ENCODE results near the gene IRF6. TPM values are rescaled to one million over a fixed set of nuclear protein-coding genes. Genes with fewer than 3 reads are reported as not detected.

The IRF6 gene
- total and polyA plus RNA-seq, 2 of the 8 experiments (the other 6 are each of a cell fraction or from before 2014, with no cell fraction given), result 9.6 to 13.4 TPM

- Histone ChIP-seq H4K20me1 (replicated peaks in 1 of 2; ENCODE audit: control insufficient read depth in 1 of 2, insufficient read depth in 2 of 2, low read length in 2 of 2) (no peaks in the 10 kb centered on the region), H3K56ac (replicated peaks; ENCODE audit: insufficient read length, low read depth, low read length) (no peak overlapping the region), H3K79me2 (ENCODE audit: control insufficient read depth in 1 of 2, insufficient read depth in 2 of 2, low read length in 2 of 2) (no peaks in the 10 kb centered on the region), H4K8ac (ENCODE audit: extremely low read depth, insufficient read depth, low read length) (no peak overlapping the region), H2BK5ac (ENCODE audit: low read depth, low read length) (no peak overlapping the region), H2AFZ (ENCODE audit: low read length) (no peak overlapping the region), H2BK15ac (ENCODE audit: low read length) (no peak overlapping the region), H2BK120ac (replicated peaks; ENCODE audit: low read depth, low read length) (no peak overlapping the region), H3K27me3 (replicated peaks in 1 of 4; ENCODE audit: control insufficient read depth in 3 of 4, extremely low read depth in 1 of 4, insufficient read depth in 3 of 4, low read length in 3 of 4) (no peaks in the 10 kb centered on the region; a peak in 1 of 7 replicates), H3K36me3 (ENCODE audit: control insufficient read depth in 2 of 4, insufficient read depth in 4 of 4, low read length in 3 of 4) (no peaks in the 10 kb centered on the region), H2AK5ac (ENCODE audit: low read depth, low read length) (no peak overlapping the region), H3K9ac (replicated peaks in 1 of 4; ENCODE audit: extremely low read depth in 1 of 4, low read depth in 3 of 4, low read length in 3 of 4) (no peak overlapping the region), H2BK20ac (ENCODE audit: low read length) (no peak overlapping the region), H3K4me2 (ENCODE audit: insufficient read depth in 1 of 2, low read depth in 2 of 2, low read length in 2 of 2) (no peak overlapping the region), H3K4ac (replicated peaks; ENCODE audit: insufficient read length, low read depth, low read length) (no peak overlapping the region), H3K27ac (ENCODE audit: low read depth, low read length) (no peak overlapping the region), H3K23ac (ENCODE audit: insufficient read length) (no peak overlapping the region), H3K79me1 (ENCODE audit: low read depth, low read length) (no peaks in the 10 kb centered on the region), H3K9me3 (ENCODE audit: insufficient read depth in 2 of 2, low read depth in 1 of 2, low read length in 1 of 2) (no peaks in the 10 kb centered on the region), H3K14ac (ENCODE audit: insufficient read length) (no peak overlapping the region), H3K18ac (ENCODE audit: extremely low read depth, low read length) (no peak overlapping the region), H2BK12ac (ENCODE audit: low read depth, low read length) (no peak overlapping the region), H3K23me2 (ENCODE audit: low read depth, low read length) (no peaks in the 10 kb centered on the region), H4K91ac (replicated peaks; ENCODE audit: insufficient read length, low read length) (no peak overlapping the region), H3K4me1 (replicated peaks in 1 of 4; ENCODE audit: control insufficient read depth in 3 of 4, insufficient read depth in 4 of 4, low read length in 3 of 4) (peaks cover 0 to 2% (median 0%) of the 10 kb centered on the region in 4 experiments; a peak in 3 of 7 replicates), H3K4me3 (ENCODE audit: extremely low read depth in 1 of 4, insufficient read depth in 2 of 4, low read depth in 3 of 4, low read length in 4 of 4) (no peak overlapping the region), H4K5ac (ENCODE audit: insufficient read length, low read depth, low read length) (no peak overlapping the region)
- no peak for TF ChIP-seq FOSL1 (IDR thresholded peaks at IDR 0.05; ENCODE audit: insufficient read depth, low read depth, low read length)
- no peak for TF ChIP-seq MAFK (IDR thresholded peaks at IDR 0.05; ENCODE audit: low read depth, low read length)
- no peak for TF ChIP-seq TEAD4 (IDR thresholded peaks at IDR 0.05; ENCODE audit: low read depth, low read length)
- TF ChIP-seq BACH1 (IDR thresholded peaks at IDR 0.05; ENCODE audit: low read length), result no peak
- 94% methylated on average over 3 of the region's 3 CpGs; no CpG with 5 or more reads in 1 of the 2 experiments for WGBS, 2 experiments (ENCODE audit: extremely low coverage in 1 of 2, insufficient coverage in 1 of 2, insufficient read length in 1 of 2, insufficient replicate concordance in 2 of 2, low coverage in 1 of 2, low lambda C conversion rate in 2 of 2, missing lambda C conversion rate in 1 of 2)
- ChIA-PET CTCF (ENCODE audit: partially characterized antibody) (interaction anchor here (1.1 to 11.7 kb wide), 6 partner anchors 8 to 67 kb away, joined by 3 to 254 read pairs (median 4); partner anchors contain the start of genes IRF6 and UTP25), POLR2A (ENCODE audit: partially characterized antibody) (interaction anchor here (0.8 to 2.0 kb wide), 2 partner anchors 8 to 12 kb away, joined by 3 to 4 read pairs; partner anchors contain the start of gene UTP25)
- FAIRE-seq, result no peak
- DNase-seq (ENCODE audit: low read depth in 1 of 2, low spot score in 2 of 2), result no peak
Observed at GRCh38 chr1:209815490-209815889, 9.5 kb upstream of the IRF6 start.

All from H1 (cell line).